ENCODE data around the gene FGF16. TPM values are rescaled to one million over a fixed set of nuclear protein-coding genes. Genes with fewer than 3 reads are reported as not detected.
A peak's percentile ranks its signal among the peaks of the same experiment; 100 is the strongest.

Gene FGF16
- total and polyA plus RNA-seq, 8 donors, result 0.16 to 0.80 (median 0.33) TPM; not detected in 2

DNA sequence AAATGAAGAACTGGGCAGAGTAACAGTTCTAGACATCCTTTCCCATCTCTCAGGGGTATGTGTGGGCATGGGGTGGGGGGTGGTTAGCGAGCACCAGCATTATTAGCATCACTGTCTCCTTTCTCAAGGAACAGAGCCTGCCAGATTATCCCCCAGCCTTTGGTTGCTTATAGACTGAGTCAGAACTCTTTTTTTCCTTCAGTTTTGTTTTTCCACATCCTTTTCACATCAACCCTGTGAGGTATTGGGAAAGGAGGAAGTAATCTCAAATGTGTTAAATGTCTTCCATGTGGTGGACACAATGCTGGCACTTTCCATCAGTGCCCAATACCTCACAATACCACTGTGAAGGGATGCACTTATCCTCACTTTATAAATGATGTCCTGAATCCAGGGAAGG is 3.1 kb upstream of the FGF16 start:
- TF ChIP-seq, protein P1, sequence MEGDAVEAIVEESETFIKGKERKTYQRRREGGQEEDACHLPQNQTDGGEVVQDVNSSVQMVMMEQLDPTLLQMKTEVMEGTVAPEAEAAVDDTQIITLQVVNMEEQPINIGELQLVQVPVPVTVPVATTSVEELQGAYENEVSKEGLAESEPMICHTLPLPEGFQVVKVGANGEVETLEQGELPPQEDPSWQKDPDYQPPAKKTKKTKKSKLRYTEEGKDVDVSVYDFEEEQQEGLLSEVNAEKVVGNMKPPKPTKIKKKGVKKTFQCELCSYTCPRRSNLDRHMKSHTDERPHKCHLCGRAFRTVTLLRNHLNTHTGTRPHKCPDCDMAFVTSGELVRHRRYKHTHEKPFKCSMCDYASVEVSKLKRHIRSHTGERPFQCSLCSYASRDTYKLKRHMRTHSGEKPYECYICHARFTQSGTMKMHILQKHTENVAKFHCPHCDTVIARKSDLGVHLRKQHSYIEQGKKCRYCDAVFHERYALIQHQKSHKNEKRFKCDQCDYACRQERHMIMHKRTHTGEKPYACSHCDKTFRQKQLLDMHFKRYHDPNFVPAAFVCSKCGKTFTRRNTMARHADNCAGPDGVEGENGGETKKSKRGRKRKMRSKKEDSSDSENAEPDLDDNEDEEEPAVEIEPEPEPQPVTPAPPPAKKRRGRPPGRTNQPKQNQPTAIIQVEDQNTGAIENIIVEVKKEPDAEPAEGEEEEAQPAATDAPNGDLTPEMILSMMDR (IDR thresholded peaks at IDR 0.05), result no peak
- no peaks in the 10 kb centered on the region for H3K36me3 ChIP-seq
- DNase-seq (no peak), ATAC-seq (no peak)
- no peak overlapping the region for H3K27ac ChIP-seq
- no peak overlapping the region for H3K4me3 ChIP-seq
- H3K4me1 ChIP-seq, result peaks cover 0 to 7% of the 10 kb centered on the region in 2 donors
- H3K9me3 ChIP-seq, result no peaks in the 10 kb centered on the region
- peaks cover 5 to 28% of the 10 kb centered on the region in 2 donors for H3K27me3 ChIP-seq
- intact Hi-C loops (cut with DNase I), result no loop called here

DNA sequence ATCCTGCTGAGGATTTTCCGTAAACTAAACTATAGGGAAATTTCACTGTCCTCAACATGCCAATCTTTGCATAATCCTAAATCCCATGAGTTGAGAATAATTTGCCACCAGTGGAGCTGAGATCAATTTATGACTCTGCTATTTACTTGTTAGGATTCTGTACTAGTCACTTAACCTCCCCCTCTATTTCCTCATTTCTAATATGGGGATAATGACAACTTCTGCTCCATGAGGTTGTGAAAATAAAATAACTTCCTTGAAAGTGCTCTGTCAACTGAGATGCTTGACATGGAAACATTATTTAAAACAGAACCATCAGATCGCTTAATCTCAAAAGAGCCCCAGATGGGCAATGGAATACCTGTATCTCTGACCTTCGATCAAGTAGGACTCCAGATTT is 2.6 kb upstream of the FGF16 start:
- Histone ChIP-seq H3K27me3 (peaks cover 5 to 28% of the 10 kb centered on the region in 2 donors), H3K9me3 (no peaks in the 10 kb centered on the region), H3K4me3 (no peak overlapping the region), H3K36me3 (no peaks in the 10 kb centered on the region), H3K27ac (no peak overlapping the region), H3K4me1 (peaks cover 0 to 7% of the 10 kb centered on the region in 2 donors)
- intact Hi-C loops (cut with DNase I), result no loop called here
- ATAC-seq (no peak), DNase-seq (no peak)
- TF ChIP-seq, protein P1 (IDR thresholded peaks at IDR 0.05), result no peak

DNA sequence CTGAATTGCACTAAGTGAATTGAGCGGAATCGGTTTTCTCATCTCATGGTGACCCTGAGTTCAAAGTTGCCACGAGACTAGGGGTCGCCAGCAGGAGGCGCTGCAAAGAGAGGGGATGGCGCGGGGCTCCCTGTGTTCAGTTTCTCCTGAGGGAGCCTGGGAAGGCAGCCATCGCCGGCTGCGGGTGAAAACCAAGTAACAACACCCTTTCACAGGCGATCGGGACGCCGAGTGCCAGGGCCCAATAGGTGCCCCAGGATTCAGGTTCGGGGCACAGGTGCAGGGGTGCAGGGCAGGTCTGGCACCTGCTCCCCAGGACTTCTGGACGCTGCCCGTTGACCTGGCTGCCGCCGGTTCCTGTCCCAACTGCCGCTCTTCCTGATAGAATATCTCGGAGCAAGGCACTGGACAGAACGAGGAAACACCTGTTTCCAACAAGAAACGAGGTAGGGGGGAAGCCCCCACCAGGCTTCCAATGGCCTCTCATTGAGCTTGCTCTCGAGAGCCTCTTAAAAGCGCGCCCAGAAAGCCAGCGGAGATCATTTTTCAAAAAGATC is 1.1 kb upstream of the FGF16 start:
- H3K4me1 ChIP-seq, result peaks cover 0 to 7% of the 10 kb centered on the region in 2 donors
- DNase-seq, result peak in 1 of 4 donors; percentile 37
- H3K9me3 ChIP-seq, result no peaks in the 10 kb centered on the region
- peak; percentile 41 for ATAC-seq
- no peaks in the 10 kb centered on the region for H3K36me3 ChIP-seq
- H3K27ac ChIP-seq, result no peak overlapping the region
- H3K27me3 ChIP-seq, result peaks cover 5 to 28% of the 10 kb centered on the region in 2 donors
- TF ChIP-seq, protein P1 (IDR thresholded peaks at IDR 0.05), result no peak
- intact Hi-C loops (cut with DNase I), result no loop called here
- peak overlapping the region; percentile 8 to 15 for H3K4me3 ChIP-seq

DNA sequence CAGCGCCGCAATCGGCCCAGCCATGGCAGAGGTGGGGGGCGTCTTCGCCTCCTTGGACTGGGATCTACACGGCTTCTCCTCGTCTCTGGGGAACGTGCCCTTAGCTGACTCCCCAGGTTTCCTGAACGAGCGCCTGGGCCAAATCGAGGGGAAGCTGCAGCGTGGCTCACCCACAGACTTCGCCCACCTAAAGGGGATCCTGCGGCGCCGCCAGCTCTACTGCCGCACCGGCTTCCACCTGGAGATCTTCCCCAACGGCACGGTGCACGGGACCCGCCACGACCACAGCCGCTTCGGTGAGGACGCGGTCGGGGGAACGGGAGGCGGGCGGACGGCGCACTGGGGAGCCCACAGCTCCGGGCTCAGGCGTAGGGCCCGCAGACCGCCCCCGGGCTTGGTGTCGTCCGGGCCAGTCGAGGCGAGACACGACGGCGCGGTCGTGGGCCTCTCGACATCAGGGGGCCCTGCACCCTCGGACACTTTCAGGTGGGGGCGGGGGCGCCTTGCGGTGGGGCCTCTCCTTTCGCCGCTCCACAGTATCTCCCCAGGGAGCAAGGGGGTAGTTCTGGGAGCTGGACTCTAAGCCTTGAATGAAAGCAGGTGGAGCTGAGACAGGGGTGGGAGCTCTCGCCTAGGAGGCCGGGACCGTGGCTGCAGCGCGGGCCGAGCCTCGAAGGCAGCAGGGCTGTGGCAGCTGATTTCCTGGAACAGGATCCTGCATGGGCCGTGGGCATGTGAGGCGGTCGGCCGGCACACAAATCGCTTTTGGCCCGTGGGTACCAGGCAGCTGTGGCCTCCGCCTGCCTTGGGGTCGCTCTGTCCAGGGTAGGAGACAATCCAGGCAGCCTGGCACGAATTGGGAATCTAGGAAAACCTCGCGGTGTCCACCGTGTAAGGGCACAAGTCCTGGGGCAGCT is 722 bp downstream of the FGF16 start:
- Histone ChIP-seq H3K4me3 (no peak overlapping the region), H3K27me3 (peaks cover 5 to 28% of the 10 kb centered on the region in 2 donors), H3K36me3 (no peaks in the 10 kb centered on the region), H3K27ac (no peak overlapping the region), H3K4me1 (peaks cover 0 to 7% of the 10 kb centered on the region in 2 donors), H3K9me3 (no peaks in the 10 kb centered on the region)
- intact Hi-C loops (cut with DNase I), result no loop called here
- ATAC-seq (no peak), DNase-seq (peak in 1 of 4 donors; percentile 54)
- TF ChIP-seq, protein P1 (IDR thresholded peaks at IDR 0.05), result no peak

DNA sequence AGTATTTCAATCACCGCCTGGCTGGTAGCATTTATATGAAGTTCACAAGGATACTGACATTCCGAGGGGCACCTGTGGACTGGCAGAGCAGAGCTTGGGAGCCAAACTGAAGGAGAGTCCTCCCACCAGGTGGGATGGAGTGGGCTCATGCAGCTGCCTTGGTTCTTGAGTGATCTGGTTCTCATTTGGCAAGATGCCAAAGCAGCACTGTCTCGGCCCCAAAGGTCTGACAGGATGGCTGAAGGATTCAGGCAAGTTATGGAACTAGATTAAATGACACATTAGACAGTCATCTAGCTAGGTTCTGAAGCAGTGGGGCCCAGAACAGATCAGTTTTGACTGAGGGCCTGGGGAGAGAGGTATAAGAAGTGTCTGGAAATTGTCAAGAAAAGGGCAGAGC is 3.2 kb downstream of the FGF16 start:
- Histone ChIP-seq H3K27ac (no peak overlapping the region), H3K4me1 (peaks cover 0 to 7% of the 10 kb centered on the region in 2 donors), H3K27me3 (peaks cover 5 to 28% of the 10 kb centered on the region in 2 donors), H3K36me3 (no peaks in the 10 kb centered on the region), H3K9me3 (no peaks in the 10 kb centered on the region), H3K4me3 (no peak overlapping the region)
- ATAC-seq (no peak), DNase-seq (no peak)
- TF ChIP-seq, protein P1 (IDR thresholded peaks at IDR 0.05), result no peak
- intact Hi-C loops (cut with DNase I), result no loop called here

All from left lung (tissue), 10 donors.